HG02571 (cell line): ENCODE data around the gene DNAJA4.
"Not testable (repeated sequence)": the region's sequence is repeated elsewhere in the genome, so short reads cannot be mapped to it uniquely, and the experiment has no call there.

Experiments used
- ATAC-seq: cut with Tn5 transposase; IDR thresholded peaks from one replicate; pipeline ENCODE4 v1.9.1; 2021; ENCODE audit warnings: mild to moderate bottlenecking, moderate library complexity; ENCODE audit not compliant: unreplicated experiment

The DNAJA4 gene

GRCh38 chr15:78243491-78243941 lies 20.8 kb upstream of the DNAJA4 start:
- ATAC-seq: no peak

- no peak for ATAC-seq
Measured at GRCh38 chr15:78244101-78244500, 20.3 kb upstream of the DNAJA4 start.

- no peak for ATAC-seq
Measured at GRCh38 chr15:78244893-78245292, 19.5 kb upstream of the DNAJA4 start.

- not testable (repeated sequence) for ATAC-seq
Measured at GRCh38 chr15:78245392-78245791, 19.0 kb upstream of the DNAJA4 start.

- not testable (repeated sequence) for ATAC-seq
Measured at GRCh38 chr15:78245976-78246620, 18.3 kb upstream of the DNAJA4 start.

- no peak for ATAC-seq
Measured at GRCh38 chr15:78247911-78248310, 16.5 kb upstream of the DNAJA4 start.

GRCh38 chr15:78249131-78249530 lies 15.2 kb upstream of the DNAJA4 start:
- ATAC-seq: no peak

- no peak for ATAC-seq
Measured at GRCh38 chr15:78251136-78251535, 13.2 kb upstream of the DNAJA4 start.

GRCh38 chr15:78255421-78256043 lies 8.8 kb upstream of the DNAJA4 start:
- no peak for ATAC-seq

- ATAC-seq: no peak
Measured at GRCh38 chr15:78256044-78256437, 8.3 kb upstream of the DNAJA4 start.

- no peak for ATAC-seq
Measured at GRCh38 chr15:78257681-78258080, 6.7 kb upstream of the DNAJA4 start.

GRCh38 chr15:78259232-78259631 lies 5.1 kb upstream of the DNAJA4 start:
- no peak for ATAC-seq

- no peak for ATAC-seq
Measured at GRCh38 chr15:78260489-78260888, 3.9 kb upstream of the DNAJA4 start.

- no peak for ATAC-seq
Measured at GRCh38 chr15:78261062-78261461, 3.3 kb upstream of the DNAJA4 start.

GRCh38 chr15:78263351-78263781 lies 996 bp upstream of the DNAJA4 start:
- no peak for ATAC-seq

- ATAC-seq: no peak
Measured at GRCh38 chr15:78263907-78264303, 457 bp upstream of the DNAJA4 start.

- no peak for ATAC-seq
Measured at GRCh38 chr15:78265137-78265460, 737 bp downstream of the DNAJA4 start.

- no peak for ATAC-seq
Measured at GRCh38 chr15:78265752-78266224, 1.4 kb downstream of the DNAJA4 start.

- no peak for ATAC-seq
Measured at GRCh38 chr15:78266229-78266628, 1.9 kb downstream of the DNAJA4 start.

GRCh38 chr15:78266806-78267205 lies 2.4 kb downstream of the DNAJA4 start:
- no peak for ATAC-seq

- no peak for ATAC-seq
Measured at GRCh38 chr15:78272316-78272715, 8.0 kb downstream of the DNAJA4 start.

- ATAC-seq: no peak
Measured at GRCh38 chr15:78272776-78273175, 8.4 kb downstream of the DNAJA4 start.

GRCh38 chr15:78274994-78275393 lies 10.6 kb downstream of the DNAJA4 start:
- ATAC-seq: no peak
